ENCODE data around the gene TAS1R1. TPM values are rescaled to one million over a fixed set of nuclear protein-coding genes. Genes with fewer than 3 reads are reported as not detected.

Gene TAS1R1
- total RNA-seq, 1 donor from 2014 or later, result not detected

GRCh38 chr1:6507461-6507911 lies 47.6 kb upstream of the TAS1R1 start:
- no peak for DNase-seq (ENCODE audit: low read depth)
- Histone ChIP-seq H3K36me3 (ENCODE audit: control insufficient read depth, insufficient read depth, low read length) (no peaks in the 10 kb centered on the region), H3K4me3 (ENCODE audit: low read depth, low read length) (no peak overlapping the region), H3K27me3 (ENCODE audit: control insufficient read depth, insufficient read depth, low read length) (peaks cover 7% of the 10 kb centered on the region)
- no peak for TF ChIP-seq CTCF (IDR thresholded peaks at IDR 0.05; ENCODE audit: insufficient read depth, low read length, poor library complexity, severe bottlenecking)

GRCh38 chr1:6508154-6508815 lies 46.8 kb upstream of the TAS1R1 start:
- no peak for DNase-seq (ENCODE audit: low read depth)
- no peak for TF ChIP-seq CTCF (IDR thresholded peaks at IDR 0.05; ENCODE audit: insufficient read depth, low read length, poor library complexity, severe bottlenecking)
- no peak overlapping the region for H3K4me3 ChIP-seq (ENCODE audit: low read depth, low read length)
- peaks cover 6% of the 10 kb centered on the region for H3K27me3 ChIP-seq (ENCODE audit: control insufficient read depth, insufficient read depth, low read length)
- H3K36me3 ChIP-seq (ENCODE audit: control insufficient read depth, insufficient read depth, low read length), result no peaks in the 10 kb centered on the region

GRCh38 chr1:6508816-6509189 lies 46.3 kb upstream of the TAS1R1 start:
- Histone ChIP-seq H3K36me3 (ENCODE audit: control insufficient read depth, insufficient read depth, low read length) (no peaks in the 10 kb centered on the region), H3K27me3 (ENCODE audit: control insufficient read depth, insufficient read depth, low read length) (peaks cover 6% of the 10 kb centered on the region), H3K4me3 (ENCODE audit: low read depth, low read length) (no peak overlapping the region)
- DNase-seq (ENCODE audit: low read depth), result no peak
- no peak for TF ChIP-seq CTCF (IDR thresholded peaks at IDR 0.05; ENCODE audit: insufficient read depth, low read length, poor library complexity, severe bottlenecking)

GRCh38 chr1:6509220-6509918 lies 45.7 kb upstream of the TAS1R1 start:
- no peaks in the 10 kb centered on the region for H3K36me3 ChIP-seq (ENCODE audit: control insufficient read depth, insufficient read depth, low read length)
- TF ChIP-seq CTCF (IDR thresholded peaks at IDR 0.05; ENCODE audit: insufficient read depth, low read length, poor library complexity, severe bottlenecking), result no peak
- H3K27me3 ChIP-seq (ENCODE audit: control insufficient read depth, insufficient read depth, low read length), result peaks cover 6% of the 10 kb centered on the region
- no peak for DNase-seq (ENCODE audit: low read depth)
- no peak overlapping the region for H3K4me3 ChIP-seq (ENCODE audit: low read depth, low read length)

GRCh38 chr1:6509919-6510291 lies 45.2 kb upstream of the TAS1R1 start:
- no peak for TF ChIP-seq CTCF (IDR thresholded peaks at IDR 0.05; ENCODE audit: insufficient read depth, low read length, poor library complexity, severe bottlenecking)

More at GRCh38 chr1:6509919-6510291, 45.2 kb upstream of the TAS1R1 start:
- DNase-seq (ENCODE audit: low read depth), result no peak
- Histone ChIP-seq H3K27me3 (ENCODE audit: control insufficient read depth, insufficient read depth, low read length) (peaks cover 6% of the 10 kb centered on the region), H3K36me3 (ENCODE audit: control insufficient read depth, insufficient read depth, low read length) (no peaks in the 10 kb centered on the region), H3K4me3 (ENCODE audit: low read depth, low read length) (no peak overlapping the region)

Data from kidney epithelial cell (primary cell).